Esophagus squamous epithelium (tissue), 4 donors: ENCODE data around the gene CPXM2.

Experiments used
- POLR2A ChIP-seq, 4 donors: fragments of 450-650 bp; IDR thresholded peaks; one replicate each; pipeline ENCODE4 v1.6.1; 2017; ENCODE audit warnings: antibody characterized with exemption in 4 of 4, mild to moderate bottlenecking in 4 of 4, moderate library complexity in 3 of 4
- TF ChIP-seq, protein P1 (sequence below), 6 experiments: fragments of 450-650 bp in 4 of 6; fragments of 200-600 bp in 2 of 6; sonication (generic) in 2 of 6; IDR thresholded peaks; one replicate each; pipeline ENCODE4 v1.5.1; 2016 to 2019; ENCODE audit warnings: antibody characterized with exemption in 6 of 6, mild to moderate bottlenecking in 4 of 6, moderate library complexity in 4 of 6

DNA sequence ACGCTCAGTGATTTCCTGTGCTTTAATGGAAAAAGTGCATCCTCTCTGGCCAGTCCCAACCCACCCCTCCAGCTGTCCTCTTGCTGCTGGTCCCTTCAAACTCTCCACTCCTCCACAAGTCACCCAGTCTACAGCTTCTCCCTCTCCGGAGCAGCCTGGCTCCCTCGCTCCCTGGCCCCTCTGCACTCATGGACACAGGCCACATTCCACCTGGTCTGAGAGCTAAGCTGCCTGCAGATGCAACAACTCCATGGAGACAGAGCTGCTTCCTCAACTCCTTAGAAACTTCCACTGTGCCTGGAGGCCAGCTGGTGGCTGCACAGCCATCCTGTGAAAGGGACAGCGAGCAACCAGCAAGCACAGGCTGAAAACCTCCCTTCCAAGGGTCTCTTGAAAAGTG is 137.5 kb downstream of the CPXM2 start:
- TF ChIP-seq, protein P1, sequence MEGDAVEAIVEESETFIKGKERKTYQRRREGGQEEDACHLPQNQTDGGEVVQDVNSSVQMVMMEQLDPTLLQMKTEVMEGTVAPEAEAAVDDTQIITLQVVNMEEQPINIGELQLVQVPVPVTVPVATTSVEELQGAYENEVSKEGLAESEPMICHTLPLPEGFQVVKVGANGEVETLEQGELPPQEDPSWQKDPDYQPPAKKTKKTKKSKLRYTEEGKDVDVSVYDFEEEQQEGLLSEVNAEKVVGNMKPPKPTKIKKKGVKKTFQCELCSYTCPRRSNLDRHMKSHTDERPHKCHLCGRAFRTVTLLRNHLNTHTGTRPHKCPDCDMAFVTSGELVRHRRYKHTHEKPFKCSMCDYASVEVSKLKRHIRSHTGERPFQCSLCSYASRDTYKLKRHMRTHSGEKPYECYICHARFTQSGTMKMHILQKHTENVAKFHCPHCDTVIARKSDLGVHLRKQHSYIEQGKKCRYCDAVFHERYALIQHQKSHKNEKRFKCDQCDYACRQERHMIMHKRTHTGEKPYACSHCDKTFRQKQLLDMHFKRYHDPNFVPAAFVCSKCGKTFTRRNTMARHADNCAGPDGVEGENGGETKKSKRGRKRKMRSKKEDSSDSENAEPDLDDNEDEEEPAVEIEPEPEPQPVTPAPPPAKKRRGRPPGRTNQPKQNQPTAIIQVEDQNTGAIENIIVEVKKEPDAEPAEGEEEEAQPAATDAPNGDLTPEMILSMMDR (IDR thresholded peaks at IDR 0.05): no peak
- no peak for TF ChIP-seq POLR2A (IDR thresholded peaks at IDR 0.05)
